Trophoblast cell (in vitro differentiated cells and primary cell): Measurements from ENCODE around the gene CHST11. TPM values are rescaled to one million over a fixed set of nuclear protein-coding genes. Genes with fewer than 3 reads are reported as not detected.

Source experiments
- DNase-seq, 2 donors: peaks; one replicate each; pipeline ENCODE4 v3.0.0-alpha.2; 2016
- H2AFZ ChIP-seq: 2 replicates; pipeline ENCODE4 v1.6.1; 2013; ENCODE audit warnings: low read length, moderate library complexity, mild to moderate bottlenecking; ENCODE audit not compliant: insufficient read depth, poor library complexity
- H2AK5ac ChIP-seq: 2 replicates; pipeline ENCODE4 v1.6.1; 2013; ENCODE audit warnings: mild to moderate bottlenecking, low read length
- H2BK120ac ChIP-seq: 2 replicates; pipeline ENCODE4 v1.6.1; 2013; ENCODE audit warnings: low read length, mild to moderate bottlenecking, moderate library complexity; ENCODE audit not compliant: insufficient read depth, poor library complexity
- H2BK12ac ChIP-seq: 2 replicates; pipeline ENCODE4 v1.6.1; 2013; ENCODE audit warnings: mild to moderate bottlenecking, low read length, moderate library complexity
- H2BK5ac ChIP-seq: 2 replicates; pipeline ENCODE4 v1.6.1; 2013; ENCODE audit warnings: low read length, low read depth, moderate library complexity, mild to moderate bottlenecking; ENCODE audit not compliant: poor library complexity
- H3K14ac ChIP-seq: 2 replicates; pipeline ENCODE4 v1.6.1; 2013; ENCODE audit warnings: mild to moderate bottlenecking, low read length
- H3K18ac ChIP-seq: 2 replicates; pipeline ENCODE4 v1.6.1; 2013; ENCODE audit warnings: mild to moderate bottlenecking, low read length
- H3K23ac ChIP-seq: 2 replicates; pipeline ENCODE4 v1.6.1; 2013; ENCODE audit warnings: low read length
- H3K27ac ChIP-seq: 2 replicates; pipeline ENCODE4 v1.5.1; 2013; ENCODE audit warnings: low read depth, mild to moderate bottlenecking, inconsistent platforms, low read length, moderate library complexity
- H3K27me3 ChIP-seq: 2 replicates; pipeline ENCODE4 v1.6.1; 2013; ENCODE audit warnings: inconsistent platforms, mild to moderate bottlenecking, low read length, moderate library complexity; ENCODE audit not compliant: insufficient read depth
- H3K36me3 ChIP-seq, 2 experiments: 1 replicate in 1 of 2; 2 replicates in 1 of 2; pipeline ENCODE4 v1.6.1; 2013; ENCODE audit warnings: low read length in 2 of 2, mild to moderate bottlenecking in 2 of 2, moderate library complexity in 1 of 2; ENCODE audit not compliant: insufficient read depth in 2 of 2, control insufficient read depth in 1 of 2
- H3K4ac ChIP-seq: 2 replicates; pipeline ENCODE4 v1.6.1; 2013; ENCODE audit warnings: low read depth, mild to moderate bottlenecking, low read length, moderate library complexity
- H3K4me1 ChIP-seq, 2 experiments: 1 replicate in 1 of 2; 2 replicates in 1 of 2; pipeline ENCODE4 v1.6.1; 2013; ENCODE audit warnings: low read length in 2 of 2, mild to moderate bottlenecking in 2 of 2, moderate library complexity in 1 of 2; ENCODE audit not compliant: insufficient read depth in 2 of 2, control insufficient read depth in 1 of 2
- H3K4me2 ChIP-seq: 2 replicates; pipeline ENCODE4 v1.6.1; 2013; ENCODE audit warnings: inconsistent platforms, mild to moderate bottlenecking, low read length, moderate library complexity
- H3K4me3 ChIP-seq: 2 replicates; pipeline ENCODE4 v1.5.1; 2013; ENCODE audit warnings: mild to moderate bottlenecking, low read depth, low read length, inconsistent platforms
- H3K79me1 ChIP-seq: one replicate; pipeline ENCODE4 v1.6.1; 2013; ENCODE audit warnings: low read length
- H3K79me2 ChIP-seq: 2 replicates; pipeline ENCODE4 v1.6.1; 2013; ENCODE audit warnings: low read length, mild to moderate bottlenecking; ENCODE audit not compliant: control insufficient read depth, insufficient read depth, poor library complexity
- H3K9ac ChIP-seq: 2 replicates; pipeline ENCODE4 v1.6.1; 2013; ENCODE audit warnings: mild to moderate bottlenecking, low read length
- H3K9me3 ChIP-seq: 2 replicates; pipeline ENCODE4 v1.6.1; 2013; ENCODE audit warnings: low read depth, mild to moderate bottlenecking, control low read depth, inconsistent platforms, low read length; ENCODE audit not compliant: insufficient read depth
- H4K12ac ChIP-seq: 2 replicates; pipeline ENCODE4 v1.6.1; 2013; ENCODE audit warnings: low read depth, mild to moderate bottlenecking, low read length, moderate library complexity
- H4K8ac ChIP-seq: 2 replicates; pipeline ENCODE4 v1.6.1; 2013; ENCODE audit warnings: low read depth, mild to moderate bottlenecking, low read length, moderate library complexity
- H4K91ac ChIP-seq: one replicate; pipeline ENCODE4 v1.6.1; 2013; ENCODE audit warnings: low read depth, mild to moderate bottlenecking, low read length, moderate library complexity
- WGBS: extraction: QIAGEN DNeasy Blood & Tissue Kit; methylation state at CpG from one replicate; pipeline ENCODE4 v1.1.7; 2013; ENCODE audit warnings: missing lambda C conversion rate; ENCODE audit not compliant: insufficient read length, insufficient coverage; ENCODE audit errors: extremely low coverage; 5-methylcytosine and 5-hydroxymethylcytosine counted together
- polyA plus RNA-seq: library from polyadenylated mRNA; stranded (reverse); fragments of 200-250 nt; gene quantifications from 2 replicates; pipeline ENCODE4 v1.2.3, GENCODE V29; 2013

Gene CHST11
- polyA plus RNA-seq: 22.6 and 22.9 TPM in 2 replicates

DNA sequence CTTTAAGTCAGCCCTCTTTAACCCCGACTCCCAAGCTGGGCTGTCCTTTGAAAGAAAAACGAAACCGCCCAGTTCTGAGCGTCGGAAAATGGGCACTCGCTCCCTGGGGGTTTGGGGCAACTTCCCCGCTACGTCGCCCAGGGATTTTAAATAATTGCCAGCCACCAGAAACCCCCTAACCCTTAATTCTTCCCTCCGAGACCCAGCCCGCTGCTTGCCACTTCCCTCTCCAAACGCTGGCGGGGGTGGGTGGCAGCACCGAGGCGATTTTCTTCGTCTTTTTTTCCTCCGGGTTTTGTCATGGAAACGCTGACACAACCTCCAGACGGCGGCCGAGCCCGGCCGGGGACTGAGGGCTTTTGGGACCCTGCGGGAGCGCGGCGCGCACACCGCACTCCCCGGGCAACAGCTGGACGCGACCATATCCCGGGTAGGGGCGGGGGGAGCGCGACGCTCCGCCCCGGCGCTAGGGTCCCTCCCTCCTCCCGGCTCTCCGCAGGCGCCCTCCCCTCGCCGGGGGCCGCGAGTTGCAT is at the start of gene CHST11:
TSS of gene CHST11 (plus strand) at position 532 of the 533 bp plus-strand sequence.
- Histone ChIP-seq H2BK120ac (peak within 1 kb of the TSS; percentile 87), H3K79me2 (peaks cover 17% of the 10 kb centered on the region), H3K36me3 (no peaks in the 10 kb centered on the region)

DNA sequence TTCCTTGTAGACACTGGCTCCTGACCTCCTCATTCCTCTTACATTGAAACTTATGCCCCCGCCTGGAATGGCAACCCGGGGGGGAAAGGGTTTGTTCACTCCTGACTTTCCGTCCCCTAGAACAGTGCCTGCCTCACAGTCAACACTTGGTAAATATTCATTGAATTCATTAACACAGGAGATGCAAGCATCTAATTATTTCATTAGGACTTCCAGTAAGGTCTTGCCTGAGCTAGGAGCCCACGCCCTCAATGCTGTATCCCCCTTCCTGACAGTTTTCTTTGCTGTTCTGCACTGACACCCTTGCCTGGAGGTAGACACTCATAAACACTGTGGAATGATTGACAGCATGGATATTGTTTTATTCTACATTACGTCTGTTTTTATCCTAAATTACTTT is 49.3 kb upstream of the CHST11 start:
- Histone ChIP-seq H3K4me3 (no peak overlapping the region), H4K91ac (no peak overlapping the region), H4K8ac (no peak overlapping the region), H4K12ac (no peak overlapping the region), H2BK5ac (no peak overlapping the region), H2BK12ac (no peak overlapping the region), H2AK5ac (no peak overlapping the region), H3K23ac (no peak overlapping the region), H3K9ac (no peak overlapping the region), H3K79me1 (peaks cover 5% of the 10 kb centered on the region), H2BK120ac (no peak overlapping the region), H3K36me3 (no peaks in the 10 kb centered on the region), H3K4me2 (no peak overlapping the region), H3K4ac (no peak overlapping the region), H3K79me2 (no peaks in the 10 kb centered on the region), H3K9me3 (no peaks in the 10 kb centered on the region), H2AFZ (no peak overlapping the region), H3K14ac (no peak overlapping the region), H3K27me3 (no peaks in the 10 kb centered on the region), H3K4me1 (peaks cover 15 to 17% of the 10 kb centered on the region in 2 experiments), H3K27ac (no peak overlapping the region), H3K18ac (no peak overlapping the region)
- DNase-seq: no peak
- no CpG with 5 or more reads among the region's 5 CpGs for WGBS

More for the DNA sequence above, at the start of gene CHST11:
- peaks cover 9 to 20% of the 10 kb centered on the region in 2 experiments for H3K4me1 ChIP-seq
- peak within 1 kb of the TSS; percentile 38 for H4K91ac ChIP-seq
- H3K79me1 ChIP-seq: peaks cover 20% of the 10 kb centered on the region
- peak within 1 kb of the TSS; percentile 77 for H3K4ac ChIP-seq
- H3K14ac ChIP-seq: peak within 1 kb of the TSS; percentile 79
- peak within 1 kb of the TSS; percentile 81 for H4K8ac ChIP-seq
- WGBS: no CpG with 5 or more reads among the region's 47 CpGs
- no peak within 1 kb of the TSS for H3K23ac ChIP-seq
- peak within 1 kb of the TSS; percentile 89 for H3K4me3 ChIP-seq
- peak within 1 kb of the TSS; percentile 84 for H3K27ac ChIP-seq
- no peaks in the 10 kb centered on the region for H3K9me3 ChIP-seq
- H3K27me3 ChIP-seq: no peaks in the 10 kb centered on the region
- peak within 1 kb of the TSS; percentile 70 for H2BK12ac ChIP-seq
- peak within 1 kb of the TSS; percentile 76 for H3K9ac ChIP-seq
- peak within 1 kb of the TSS; percentile 69 for H2AFZ ChIP-seq
- H3K4me2 ChIP-seq: peak within 1 kb of the TSS; percentile 72
- H4K12ac ChIP-seq: peak within 1 kb of the TSS; percentile 39
- DNase-seq: peak; percentile 92 to 96
- no peak within 1 kb of the TSS for H2AK5ac ChIP-seq
- H3K18ac ChIP-seq: peak within 1 kb of the TSS; percentile 75
- peak within 1 kb of the TSS; percentile 77 for H2BK5ac ChIP-seq

DNA sequence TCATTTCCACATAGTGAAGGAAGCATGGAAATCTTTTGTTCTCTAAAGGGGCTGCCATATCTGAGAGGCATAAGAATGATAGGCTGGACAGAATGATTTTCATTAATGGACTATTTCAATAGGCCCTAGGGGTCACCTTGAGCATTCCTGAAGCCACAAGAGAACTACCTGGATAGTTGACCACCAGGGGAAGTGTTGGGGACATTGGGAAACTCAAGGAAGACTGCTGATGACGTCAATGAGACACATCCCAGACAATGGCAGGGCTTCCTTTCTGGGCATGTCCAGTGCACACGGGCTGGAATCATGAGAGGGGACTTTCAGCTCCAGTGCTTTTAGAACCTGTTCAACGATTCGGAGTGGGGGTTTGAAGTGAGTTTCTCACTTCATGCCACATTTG is 48.8 kb upstream of the CHST11 start:
- no peaks in the 10 kb centered on the region for H3K27me3 ChIP-seq
- H2BK5ac ChIP-seq: peak overlapping the region; percentile 9
- no peak overlapping the region for H4K12ac ChIP-seq
- no peak overlapping the region for H3K23ac ChIP-seq
- peak overlapping the region; percentile 8 for H3K14ac ChIP-seq
- peaks cover 5% of the 10 kb centered on the region for H3K79me1 ChIP-seq
- no peak overlapping the region for H3K18ac ChIP-seq
- no peak overlapping the region for H3K9ac ChIP-seq
- H2AK5ac ChIP-seq: no peak overlapping the region
- peak overlapping the region; percentile 66 for H2BK12ac ChIP-seq
- H3K36me3 ChIP-seq: no peaks in the 10 kb centered on the region
- no peak overlapping the region for H3K27ac ChIP-seq
- H3K4me1 ChIP-seq: peaks cover 15 to 20% of the 10 kb centered on the region in 2 experiments
- no peak overlapping the region for H3K4me2 ChIP-seq
- no peak overlapping the region for H3K4ac ChIP-seq
- no peaks in the 10 kb centered on the region for H3K9me3 ChIP-seq
- no CpG with 5 or more reads among the region's 4 CpGs for whole genome bisulfite sequencing
- DNase-seq: peak in 1 of 2 donors; percentile 7
- H4K8ac ChIP-seq: no peak overlapping the region
- no peak overlapping the region for H3K4me3 ChIP-seq
- no peaks in the 10 kb centered on the region for H3K79me2 ChIP-seq
- peak overlapping the region; percentile 48 for H2BK120ac ChIP-seq
- H2AFZ ChIP-seq: no peak overlapping the region
- peak overlapping the region; percentile 13 for H4K91ac ChIP-seq

DNA sequence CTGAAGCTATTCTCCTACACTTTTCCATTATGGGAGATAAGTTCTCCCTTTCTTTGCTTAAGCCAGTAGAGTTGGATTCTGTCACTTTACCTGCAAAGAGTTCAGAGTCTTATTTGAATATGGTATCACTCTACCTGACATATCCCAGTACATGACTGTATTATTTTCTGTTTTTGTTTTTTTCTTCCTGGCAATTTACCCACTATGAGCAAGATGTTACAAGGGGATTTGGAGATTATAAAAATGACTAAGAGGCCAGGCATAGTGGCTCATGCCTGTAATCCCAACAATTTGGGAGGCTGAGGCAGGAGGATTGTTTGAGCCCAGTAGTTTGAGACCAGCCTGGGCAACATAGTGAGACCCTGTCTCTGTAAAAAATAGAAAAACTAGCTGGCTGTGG is 46.4 kb upstream of the CHST11 start:
- Histone ChIP-seq H3K14ac (no peak overlapping the region), H3K79me2 (no peaks in the 10 kb centered on the region), H3K27ac (no peak overlapping the region), H4K91ac (no peak overlapping the region), H3K9ac (no peak overlapping the region), H3K4ac (no peak overlapping the region), H2AK5ac (no peak overlapping the region), H3K9me3 (no peaks in the 10 kb centered on the region), H2AFZ (no peak overlapping the region), H3K4me1 (peaks cover 16 to 28% of the 10 kb centered on the region in 2 experiments), H3K4me3 (no peak overlapping the region), H3K4me2 (no peak overlapping the region), H4K12ac (no peak overlapping the region), H3K23ac (no peak overlapping the region), H4K8ac (no peak overlapping the region), H2BK5ac (no peak overlapping the region), H2BK120ac (no peak overlapping the region), H3K27me3 (no peaks in the 10 kb centered on the region), H3K36me3 (no peaks in the 10 kb centered on the region), H3K18ac (no peak overlapping the region), H3K79me1 (peaks cover 5% of the 10 kb centered on the region), H2BK12ac (no peak overlapping the region)
- no peak for DNase-seq
